ENCODE results near the gene ITPR3. TPM values are rescaled to one million over a fixed set of nuclear protein-coding genes. Genes with fewer than 3 reads are reported as not detected.
A peak's percentile ranks its signal among the peaks of the same experiment; 100 is the strongest.

Gene ITPR3
- total and polyA plus RNA-seq, 7 donors: 7.7 to 75.3 (median 10.2) TPM

DNA sequence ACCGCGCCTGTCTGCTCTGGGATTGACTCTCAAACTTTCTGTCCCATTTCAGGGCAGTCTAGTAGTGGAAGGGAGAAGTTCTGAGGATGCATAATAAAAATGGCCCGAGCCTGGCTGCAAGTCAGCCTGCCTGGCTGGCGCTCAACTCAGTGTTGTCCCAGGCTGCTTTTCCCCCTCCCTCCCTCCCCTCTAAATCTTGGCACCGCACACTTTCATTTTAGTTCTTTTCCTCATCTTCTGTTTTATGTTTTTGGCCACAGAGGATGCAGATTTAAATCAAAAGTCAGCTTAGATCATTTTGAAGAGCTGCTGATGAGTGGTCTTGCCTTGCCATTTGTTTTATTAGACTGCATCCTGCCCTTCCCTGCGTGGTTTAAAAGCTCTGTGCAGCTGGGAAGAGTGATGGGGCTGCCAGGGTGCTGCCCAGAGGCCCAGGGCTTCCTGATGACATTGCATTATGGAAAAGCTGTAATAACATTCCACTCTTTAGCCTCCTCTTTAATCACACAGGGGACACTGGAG lies 96.9 kb downstream of the ITPR3 start:
- intact Hi-C loops (cut with DNase I): loop anchor here (2.0 kb wide), 1 partner anchor 29 kb away; the partner anchor contains the start of gene IP6K3
- H3K27me3 ChIP-seq: no peaks in the 10 kb centered on the region
- TF ChIP-seq POLR2A (IDR thresholded peaks at IDR 0.05) (no peak), POLR2AphosphoS5 (IDR thresholded peaks at IDR 0.05) (no peak), EP300 (IDR thresholded peaks at IDR 0.05) (no peak)
- TF ChIP-seq, protein P1, sequence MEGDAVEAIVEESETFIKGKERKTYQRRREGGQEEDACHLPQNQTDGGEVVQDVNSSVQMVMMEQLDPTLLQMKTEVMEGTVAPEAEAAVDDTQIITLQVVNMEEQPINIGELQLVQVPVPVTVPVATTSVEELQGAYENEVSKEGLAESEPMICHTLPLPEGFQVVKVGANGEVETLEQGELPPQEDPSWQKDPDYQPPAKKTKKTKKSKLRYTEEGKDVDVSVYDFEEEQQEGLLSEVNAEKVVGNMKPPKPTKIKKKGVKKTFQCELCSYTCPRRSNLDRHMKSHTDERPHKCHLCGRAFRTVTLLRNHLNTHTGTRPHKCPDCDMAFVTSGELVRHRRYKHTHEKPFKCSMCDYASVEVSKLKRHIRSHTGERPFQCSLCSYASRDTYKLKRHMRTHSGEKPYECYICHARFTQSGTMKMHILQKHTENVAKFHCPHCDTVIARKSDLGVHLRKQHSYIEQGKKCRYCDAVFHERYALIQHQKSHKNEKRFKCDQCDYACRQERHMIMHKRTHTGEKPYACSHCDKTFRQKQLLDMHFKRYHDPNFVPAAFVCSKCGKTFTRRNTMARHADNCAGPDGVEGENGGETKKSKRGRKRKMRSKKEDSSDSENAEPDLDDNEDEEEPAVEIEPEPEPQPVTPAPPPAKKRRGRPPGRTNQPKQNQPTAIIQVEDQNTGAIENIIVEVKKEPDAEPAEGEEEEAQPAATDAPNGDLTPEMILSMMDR (IDR thresholded peaks at IDR 0.05): no peak
- peaks cover 0 to 6% (median under 1%) of the 10 kb centered on the region in 4 donors for H3K36me3 ChIP-seq
- H3K4me3 ChIP-seq: no peak overlapping the region
- H3K4me1 ChIP-seq: peaks cover 0 to 28% (median 18%) of the 10 kb centered on the region in 4 donors
- 55 to 66% methylated on average over 6 of the region's 6 CpGs for WGBS, 2 donors
- H3K27ac ChIP-seq: peak overlapping the region in 3 of 4 donors; percentile 67 to 74 (median 73)
- peak; percentile 79 for DNase-seq
- H3K9me3 ChIP-seq: no peaks in the 10 kb centered on the region

DNA sequence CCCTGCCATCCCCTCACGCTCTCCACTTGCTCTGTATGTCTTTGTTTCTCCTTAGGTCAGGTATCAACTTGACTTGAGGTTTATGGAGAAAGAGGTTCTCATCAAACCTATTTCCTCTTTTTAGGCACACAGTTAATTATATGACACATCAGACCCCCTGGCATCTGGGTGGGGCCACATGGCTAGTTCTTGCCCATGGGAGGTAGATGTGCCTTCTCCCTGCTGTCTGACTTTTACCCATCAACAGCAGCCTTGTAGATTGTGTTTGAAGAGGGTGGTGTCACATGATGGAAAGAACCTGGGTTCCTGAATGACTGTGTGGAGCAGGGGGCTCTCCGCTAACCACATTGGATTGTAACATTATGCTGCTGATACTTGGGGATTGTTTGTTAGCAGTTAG lies 97.6 kb downstream of the ITPR3 start:
- 96 to 97% methylated on average over 2 of the region's 2 CpGs for WGBS, 2 donors
- H3K27me3 ChIP-seq: no peaks in the 10 kb centered on the region
- no peak overlapping the region for H3K4me3 ChIP-seq
- intact Hi-C loops (cut with DNase I): loop anchor here (2.0 kb wide), 1 partner anchor 28 kb away; the partner anchor contains the start of gene IP6K3
- H3K4me1 ChIP-seq: peaks cover 0 to 31% (median 21%) of the 10 kb centered on the region in 4 donors
- no peaks in the 10 kb centered on the region for H3K9me3 ChIP-seq
- DNase-seq: no peak
- TF ChIP-seq EP300 (IDR thresholded peaks at IDR 0.05): no peak
- no peak for TF ChIP-seq POLR2AphosphoS5 (IDR thresholded peaks at IDR 0.05)
- TF ChIP-seq, protein P1 (IDR thresholded peaks at IDR 0.05): no peak
- TF ChIP-seq POLR2A (IDR thresholded peaks at IDR 0.05): no peak
- H3K27ac ChIP-seq: peak overlapping the region in 3 of 4 donors; percentile 67 to 74 (median 73)
- H3K36me3 ChIP-seq: peaks cover 0 to 6% (median 2%) of the 10 kb centered on the region in 4 donors

DNA sequence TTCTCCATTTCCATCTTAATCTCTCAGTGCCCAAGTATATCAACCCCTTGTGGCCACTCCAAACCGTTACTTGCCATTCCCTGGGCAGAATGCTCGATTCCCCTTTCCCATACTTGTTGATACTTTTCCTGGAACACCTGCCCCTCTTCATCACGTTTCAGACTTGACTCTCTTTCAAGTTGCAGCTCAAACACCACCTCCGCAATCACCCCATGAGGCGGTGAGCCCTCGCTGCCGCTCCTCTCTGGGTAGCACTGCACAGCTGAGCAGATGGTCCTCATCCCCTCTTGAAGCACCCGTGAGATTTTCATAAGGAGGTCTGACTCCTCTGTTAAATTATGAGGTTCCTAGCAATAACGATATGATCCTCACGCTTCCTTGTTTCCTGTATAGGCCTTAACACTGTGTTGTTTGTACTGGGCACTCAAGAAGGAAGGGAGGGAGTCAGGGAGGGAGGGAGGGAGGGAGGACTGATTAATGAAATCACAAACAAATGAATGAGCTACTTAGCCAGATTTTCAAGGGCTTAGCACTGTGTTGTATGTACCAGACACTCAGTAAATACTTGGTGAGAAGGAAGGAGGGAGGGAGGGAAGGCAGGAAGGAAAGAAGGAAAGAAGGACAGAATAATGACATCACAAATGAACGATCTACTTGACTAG lies 98.3 kb downstream of the ITPR3 start:
- Histone ChIP-seq H3K4me3 (no peak overlapping the region), H3K36me3 (peaks cover 0 to 6% (median 2%) of the 10 kb centered on the region in 4 donors), H3K27ac (peak overlapping the region in 3 of 4 donors; percentile 67 to 74 (median 73)), H3K9me3 (no peaks in the 10 kb centered on the region), H3K27me3 (no peaks in the 10 kb centered on the region), H3K4me1 (peaks cover 0 to 38% (median 22%) of the 10 kb centered on the region in 4 donors)
- no peak for DNase-seq
- intact Hi-C loops (cut with DNase I): loop anchor here (2.0 kb wide), 1 partner anchor 27 kb away; the partner anchor contains the start of gene IP6K3
- TF ChIP-seq EP300 (IDR thresholded peaks at IDR 0.05): no peak
- TF ChIP-seq, protein P1 (IDR thresholded peaks at IDR 0.05): no peak
- no peak for TF ChIP-seq POLR2A (IDR thresholded peaks at IDR 0.05)
- TF ChIP-seq POLR2AphosphoS5 (IDR thresholded peaks at IDR 0.05): no peak
- 73 to 82% methylated on average over 11 of the region's 11 CpGs for WGBS, 2 donors

DNA sequence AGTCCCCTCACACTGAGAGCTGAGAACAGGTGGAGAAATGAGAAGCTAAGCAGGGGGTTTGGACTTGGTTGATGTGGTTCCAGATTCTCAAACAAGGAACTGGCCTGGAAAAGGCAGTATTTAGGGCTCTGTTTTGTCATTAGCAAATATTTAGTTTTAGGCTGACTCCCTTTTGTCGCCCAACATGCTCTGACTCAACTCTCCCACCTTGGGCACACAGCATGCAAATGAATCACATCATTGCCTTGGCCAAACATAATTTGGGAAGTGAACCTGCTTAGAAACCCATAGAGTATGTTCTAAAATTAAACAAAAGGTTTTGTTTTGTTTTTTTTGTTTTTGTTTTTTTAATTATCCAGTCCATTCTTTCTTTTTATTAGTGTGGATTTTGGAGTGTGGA lies 99.9 kb downstream of the ITPR3 start:
- Histone ChIP-seq H3K27ac (peak overlapping the region in 2 of 4 donors; percentile 4 to 73), H3K4me1 (peaks cover 0 to 41% (median 22%) of the 10 kb centered on the region in 4 donors), H3K27me3 (no peaks in the 10 kb centered on the region), H3K36me3 (peaks cover 0 to 6% (median 2%) of the 10 kb centered on the region in 4 donors), H3K9me3 (no peaks in the 10 kb centered on the region), H3K4me3 (no peak overlapping the region)
- intact Hi-C loops (cut with DNase I): no loop called here
- 54 to 63% methylated on average over 1 of the region's 1 CpG for WGBS, 2 donors
- TF ChIP-seq POLR2A (IDR thresholded peaks at IDR 0.05): no peak
- TF ChIP-seq EP300 (IDR thresholded peaks at IDR 0.05): no peak
- no peak for TF ChIP-seq POLR2AphosphoS5 (IDR thresholded peaks at IDR 0.05)
- TF ChIP-seq, protein P1 (IDR thresholded peaks at IDR 0.05): no peak
- DNase-seq: no peak

All from sigmoid colon (tissue), 7 donors.